Measurements from ENCODE around the gene SLFN12L.
"Not testable (repeated sequence)": the region's sequence is repeated elsewhere in the genome, so short reads cannot be mapped to it uniquely, and the experiment has no call there.

SLFN12L gene

GRCh38 chr17:35537601-35538141, at the start of gene SLFN12L:
Gene SLFN12L, minus strand, starts transcription at chr17:35537678. Its CDS starts 15,314 bp downstream, at chr17:35522364.
- DNase-seq (ENCODE audit: low read depth), result no peak

DNA sequence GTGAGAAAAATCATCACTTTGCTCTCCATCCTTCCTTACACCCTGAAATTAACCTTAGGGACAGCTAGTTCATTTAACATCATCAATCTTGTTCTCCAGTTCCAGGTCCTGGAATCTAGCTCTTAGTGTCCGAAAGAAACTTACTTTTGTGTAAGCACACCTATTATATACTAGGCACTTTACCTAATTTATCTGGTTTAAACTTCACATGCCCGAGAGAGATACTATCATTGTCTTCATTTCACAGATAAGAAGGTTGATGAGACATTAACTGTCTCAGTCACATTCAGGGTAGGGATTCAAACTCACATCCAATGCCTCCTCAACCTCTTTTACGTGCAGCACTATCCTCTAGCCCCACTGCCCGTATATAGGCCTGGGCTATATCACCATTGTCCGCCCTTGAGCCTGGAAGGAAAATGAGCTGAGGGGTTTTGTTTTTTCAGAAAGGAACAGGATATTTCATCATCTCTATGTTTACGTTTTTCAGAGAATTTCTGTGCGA, 49.1 kb upstream of the SLFN12L start:
- DNase-seq (ENCODE audit: low read depth), result no peak

DNA sequence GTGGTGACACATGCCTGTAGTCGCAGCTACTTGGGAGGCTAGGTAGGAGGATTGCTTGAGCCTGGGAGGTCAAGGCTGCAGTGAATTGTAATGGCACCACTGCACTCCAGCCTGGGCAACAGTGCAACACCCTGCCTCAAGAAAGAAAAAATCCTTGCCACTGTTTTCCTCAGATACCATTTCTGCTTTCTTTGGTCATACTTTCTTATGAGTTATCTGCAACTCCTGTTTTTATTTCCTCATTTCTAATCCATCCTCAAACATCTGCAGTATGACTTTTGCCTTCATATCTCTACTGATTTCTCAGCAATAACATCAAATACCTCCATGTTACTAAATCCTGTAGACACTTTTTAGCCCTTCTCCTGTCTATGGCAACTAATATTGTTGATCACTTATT, 46.6 kb upstream of the SLFN12L start:
- no peak for DNase-seq (ENCODE audit: low read depth)

DNA sequence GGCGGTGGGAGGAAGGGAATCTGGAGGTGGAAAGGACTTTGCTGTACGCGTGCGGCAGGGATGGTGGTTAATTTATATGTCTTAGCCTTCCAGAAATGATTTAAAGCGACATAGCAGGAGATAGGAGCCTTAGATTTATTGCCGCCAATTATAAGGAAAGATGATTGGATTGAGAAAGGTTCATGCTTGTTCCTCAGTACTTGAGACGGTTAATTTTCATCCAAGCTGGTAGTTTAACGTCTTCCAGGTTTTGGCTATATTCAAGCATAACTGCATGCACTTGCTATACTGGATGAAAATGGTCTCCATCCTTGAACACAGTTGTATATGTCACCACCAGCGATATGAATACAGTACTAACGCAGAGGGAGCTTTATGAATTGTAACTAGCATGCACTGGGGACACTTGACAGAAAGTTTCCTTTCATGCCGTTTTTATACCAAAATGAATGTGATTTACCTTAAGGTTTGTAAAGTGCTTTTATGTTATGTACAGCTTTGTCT, 41.5 kb upstream of the SLFN12L start:
- DNase-seq (ENCODE audit: low read depth), result no peak

DNA sequence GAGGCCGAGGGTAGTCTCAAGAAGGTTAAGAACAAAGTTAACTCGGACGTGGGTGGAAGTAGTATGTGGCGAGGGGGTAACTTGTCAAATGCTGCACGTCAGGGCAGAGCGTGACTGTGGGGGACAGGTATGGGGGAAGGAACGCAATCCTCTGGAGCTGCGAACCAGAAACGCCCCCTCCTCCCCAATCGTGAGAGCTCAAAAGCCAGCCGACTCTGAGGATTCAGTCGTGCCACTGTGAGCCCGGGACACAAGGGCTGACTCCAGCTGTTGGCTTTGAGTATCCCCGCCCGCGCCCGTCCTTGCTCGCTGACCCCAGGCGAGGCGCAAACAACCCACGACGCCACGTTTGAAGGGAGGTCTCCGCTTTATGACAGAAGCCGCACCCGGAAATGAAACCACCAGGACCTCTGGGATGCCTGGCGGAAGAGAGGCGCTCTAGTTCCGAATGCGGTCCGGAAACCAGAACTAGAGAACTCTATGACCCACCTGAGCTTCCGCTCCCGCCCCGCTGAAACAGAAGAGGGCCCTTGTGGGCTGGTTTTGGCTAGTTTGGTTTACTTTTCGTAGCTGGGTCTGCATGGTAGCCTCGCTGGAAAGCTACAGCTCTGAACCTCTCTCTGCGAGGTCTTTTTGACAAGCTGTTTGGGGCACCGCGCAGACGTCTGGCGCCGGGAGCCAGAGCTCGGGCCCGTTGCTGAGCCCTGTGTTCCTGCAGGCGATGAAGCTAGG, 40.9 kb upstream of the SLFN12L start, which contains the start of gene PEX12:
Gene PEX12, minus strand, starts transcription at position 375 of the 732 bp plus-strand sequence. CDS start 550 bp downstream, outside the sequence.
- DNase-seq (ENCODE audit: low read depth), result peak; percentile 78

GRCh38 chr17:35577830-35578196, 40.3 kb upstream of the SLFN12L start:
- DNase-seq (ENCODE audit: low read depth), result no peak

DNA sequence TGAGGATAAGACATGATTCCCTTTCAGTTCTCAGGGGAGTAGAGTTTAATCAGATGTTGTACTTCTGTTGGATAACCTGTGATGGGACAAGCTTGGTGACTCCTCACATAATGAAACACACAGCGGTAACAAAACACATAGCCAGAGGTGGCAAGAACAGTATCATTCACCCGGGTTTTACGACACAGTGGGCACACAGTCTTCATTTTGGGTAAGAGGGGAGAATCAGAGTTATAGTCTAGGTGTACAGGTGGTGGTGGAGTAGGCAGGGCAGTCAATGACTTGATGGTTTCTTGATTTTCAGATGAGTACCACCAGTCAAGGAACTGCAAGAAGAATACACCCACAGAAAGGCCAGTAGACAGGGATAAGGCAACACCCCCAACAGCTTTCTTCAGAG, 38.3 kb upstream of the SLFN12L start:
- DNase-seq (ENCODE audit: low read depth), result no peak

DNA sequence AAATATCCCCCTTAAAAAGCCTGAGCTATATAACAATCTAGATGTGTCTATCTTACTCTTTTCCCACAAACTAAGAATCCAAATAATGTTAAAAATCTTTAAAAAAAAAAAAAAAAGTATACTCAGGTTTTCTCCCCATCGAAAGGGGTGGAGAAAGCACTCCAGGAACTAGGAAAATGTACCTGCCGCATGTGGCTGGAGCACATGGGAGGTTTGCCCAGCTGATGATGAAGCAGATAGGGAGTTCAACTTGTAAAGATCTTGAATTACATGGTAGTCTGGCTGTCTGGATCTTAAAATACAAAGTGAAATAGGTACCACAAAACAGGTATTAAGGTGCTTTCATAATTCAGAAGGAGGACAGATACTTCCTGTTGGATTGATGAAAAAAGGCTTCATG, 31.9 kb upstream of the SLFN12L start:
- DNase-seq (ENCODE audit: low read depth), result no peak

DNA sequence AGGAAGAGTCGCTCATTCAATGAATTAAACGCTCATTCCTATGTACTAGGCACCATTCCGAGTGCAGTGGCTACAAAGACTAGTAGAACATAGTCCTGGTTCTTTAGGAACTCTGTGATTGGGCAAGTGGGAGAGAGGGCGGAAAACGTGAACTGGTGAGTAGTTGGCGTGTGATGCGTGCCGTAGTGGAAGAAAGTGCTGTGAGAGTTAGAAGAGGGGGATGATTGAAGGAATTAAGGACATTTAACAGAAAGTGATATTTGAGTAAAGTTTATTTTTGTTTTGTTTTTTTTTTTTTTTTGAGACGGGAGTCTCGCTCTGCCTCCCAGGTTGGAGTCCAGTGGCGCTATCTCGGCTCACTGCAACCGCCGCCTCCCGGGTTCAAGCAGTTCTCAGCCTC, 31.1 kb upstream of the SLFN12L start:
- peak; percentile 29 for DNase-seq (ENCODE audit: low read depth)

DNA sequence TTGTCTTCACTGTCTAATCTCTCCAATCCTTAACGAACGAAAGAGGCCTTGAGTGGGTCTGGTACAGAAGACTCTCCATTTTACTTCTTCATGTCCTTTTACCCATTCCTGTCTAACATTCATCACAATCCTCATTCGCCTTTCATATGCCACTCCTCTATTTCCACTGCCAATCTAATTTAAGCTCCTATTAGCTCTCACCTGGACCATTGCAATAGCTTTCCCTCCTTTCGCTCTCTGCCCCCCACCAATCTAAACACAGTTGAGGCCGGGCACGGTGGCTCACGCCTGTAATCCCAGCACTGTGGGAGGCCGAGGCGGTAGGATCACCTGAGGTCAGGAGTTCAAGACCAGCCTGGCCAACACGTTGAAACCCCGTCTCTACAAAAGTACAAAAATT, 29.5 kb upstream of the SLFN12L start:
- DNase-seq (ENCODE audit: low read depth), result no peak

GRCh38 chr17:35563181-35563580, 25.7 kb upstream of the SLFN12L start:
- DNase-seq (ENCODE audit: low read depth), result not testable (repeated sequence)

DNA sequence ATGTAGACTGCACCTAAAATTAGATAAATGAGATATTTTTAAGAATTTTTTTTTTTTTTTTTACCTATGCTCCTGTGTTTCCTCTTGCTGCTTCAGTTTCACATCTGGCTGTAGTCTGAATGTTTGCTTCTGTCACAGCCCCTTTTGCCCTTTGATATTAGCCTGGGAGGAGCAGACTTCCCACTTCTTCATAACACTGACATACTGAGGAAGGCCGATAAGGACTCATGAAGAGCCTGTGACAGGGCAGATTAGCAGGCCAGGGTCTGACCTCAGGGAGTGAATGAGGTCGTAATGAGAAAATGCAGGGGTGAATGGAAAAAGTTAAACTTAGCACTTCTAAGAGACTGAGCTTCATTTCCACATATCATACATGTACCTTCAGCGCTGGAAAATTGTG, 23.2 kb upstream of the SLFN12L start, which contains the start of gene SLFN14:
Gene SLFN14, minus strand, starts transcription at position 117 of the 400 bp plus-strand sequence. CDS start 2,757 bp downstream, outside the sequence.
- DNase-seq (ENCODE audit: low read depth), result no peak

- DNase-seq (ENCODE audit: low read depth), result no peak
Observed at GRCh38 chr17:35559495-35560210, 22.2 kb upstream of the SLFN12L start.

- DNase-seq (ENCODE audit: low read depth), result no peak
Observed at GRCh38 chr17:35557353-35557752, 19.9 kb upstream of the SLFN12L start.

GRCh38 chr17:35555691-35556090, 18.2 kb upstream of the SLFN12L start:
- no peak for DNase-seq (ENCODE audit: low read depth)

DNA sequence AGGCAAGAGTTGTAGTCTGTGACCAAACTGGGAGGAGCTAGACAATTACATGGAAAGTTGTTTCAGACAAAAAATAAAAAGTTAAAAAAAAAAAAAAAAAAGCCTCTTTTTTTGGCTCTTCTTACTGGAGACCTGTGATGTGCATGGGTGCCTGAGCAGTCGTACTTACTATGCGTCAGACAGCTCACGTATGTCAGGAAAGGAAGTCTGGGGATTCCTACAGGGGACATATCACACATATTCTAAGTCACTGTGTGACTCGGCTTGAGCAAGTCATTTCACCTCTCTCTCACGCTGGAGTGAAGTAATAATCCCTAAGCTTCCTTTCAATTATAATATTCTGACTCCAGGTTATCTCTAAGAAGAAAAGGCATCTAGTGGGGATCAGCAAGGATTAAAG, 17.2 kb upstream of the SLFN12L start:
- no peak for DNase-seq (ENCODE audit: low read depth)

GRCh38 chr17:35553310-35553709, 15.8 kb upstream of the SLFN12L start:
- no peak for DNase-seq (ENCODE audit: low read depth)

- no peak for DNase-seq (ENCODE audit: low read depth)
Observed at GRCh38 chr17:35548978-35549377, 11.5 kb upstream of the SLFN12L start.

DNA sequence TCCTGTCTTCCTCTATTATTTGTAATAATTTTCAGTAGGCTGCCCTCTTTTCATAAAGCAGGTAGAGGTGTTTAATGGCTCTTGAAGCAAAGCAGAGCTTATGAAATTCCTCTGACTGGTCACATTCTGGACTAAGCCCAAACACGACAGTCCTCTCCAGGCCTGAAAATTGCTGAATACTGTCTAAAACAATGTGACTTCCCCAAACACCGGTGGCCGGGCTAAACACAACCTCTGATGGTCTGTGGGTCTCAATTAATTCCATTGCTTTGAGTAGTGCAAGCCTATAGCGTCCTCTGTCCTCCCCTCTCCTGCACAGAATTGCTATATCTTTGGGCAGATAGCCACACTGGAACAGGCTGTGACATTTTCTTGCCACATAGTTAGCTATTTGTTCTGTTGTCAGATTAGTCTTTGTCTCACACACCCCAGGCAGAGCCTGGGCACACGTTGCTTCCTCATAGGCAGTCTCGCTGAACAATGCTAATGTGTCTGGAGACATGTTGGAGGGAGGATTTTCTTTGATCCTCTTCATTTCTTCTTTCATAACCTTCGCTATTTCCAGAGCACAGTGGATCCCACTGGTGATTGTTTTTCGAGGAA, 10.8 kb upstream of the SLFN12L start:
- DNase-seq (ENCODE audit: low read depth), result no peak

- no peak for DNase-seq (ENCODE audit: low read depth)
Observed at GRCh38 chr17:35546487-35546886, 9.0 kb upstream of the SLFN12L start.

DNA sequence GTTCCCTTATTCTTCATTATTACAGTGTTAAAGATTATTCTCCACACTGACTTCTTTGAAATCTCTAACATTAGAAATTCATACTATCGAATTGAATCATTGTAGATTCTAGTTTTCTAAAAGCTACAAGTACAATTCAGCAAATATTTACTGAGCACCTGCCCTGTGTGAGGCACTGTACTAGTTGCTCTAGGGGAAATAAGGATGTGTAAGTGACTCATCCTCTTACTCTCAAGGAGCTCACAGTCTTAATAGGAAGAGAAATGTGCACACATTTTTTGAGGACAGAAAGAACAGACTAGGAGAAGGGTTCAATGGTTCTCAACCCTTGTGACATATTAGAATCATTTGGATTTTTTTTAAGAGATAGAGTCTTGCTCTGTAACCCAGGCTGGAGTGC, 7.7 kb upstream of the SLFN12L start:
- no peak for DNase-seq (ENCODE audit: low read depth)

DNA sequence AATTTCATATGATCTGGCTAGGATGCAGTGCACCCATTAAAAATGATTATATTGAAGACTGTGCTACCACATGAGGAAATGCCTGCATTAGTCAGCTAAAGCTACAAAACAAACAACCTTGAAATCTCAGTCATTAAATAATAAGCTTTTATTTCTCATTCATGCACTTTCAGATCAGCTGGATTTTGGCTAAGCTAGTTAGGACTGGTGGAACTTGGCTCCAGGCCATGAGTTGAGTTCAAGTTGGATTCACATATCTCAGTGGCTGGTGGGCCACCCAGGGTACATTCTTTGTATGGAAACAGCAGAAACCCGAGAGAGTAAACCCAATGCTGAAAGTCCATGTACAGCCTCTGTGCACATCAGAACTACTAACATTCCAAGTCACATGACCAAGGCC, 6.4 kb upstream of the SLFN12L start:
- no peak for DNase-seq (ENCODE audit: low read depth)

Measured in activated T-helper 9 cell treated with anti-CD3 and anti-CD28 coated beads, Interleukin-2, amount 50 U/mL, for 16 hours (primary cell).